HL-60 (cell line): Measurements from ENCODE around the gene H2AZ1.

Experiments
- CTCF ChIP-seq: IDR thresholded peaks from one replicate; pipeline ENCODE4 v1.5.1; 2011; ENCODE audit warnings: low read length, control low read depth, inconsistent platforms; ENCODE audit not compliant: insufficient read depth
- POLR2AphosphoS5 ChIP-seq: IDR thresholded peaks from 2 replicates; pipeline ENCODE4 v1.6.1; 2012; ENCODE audit warnings: low read depth

DNA sequence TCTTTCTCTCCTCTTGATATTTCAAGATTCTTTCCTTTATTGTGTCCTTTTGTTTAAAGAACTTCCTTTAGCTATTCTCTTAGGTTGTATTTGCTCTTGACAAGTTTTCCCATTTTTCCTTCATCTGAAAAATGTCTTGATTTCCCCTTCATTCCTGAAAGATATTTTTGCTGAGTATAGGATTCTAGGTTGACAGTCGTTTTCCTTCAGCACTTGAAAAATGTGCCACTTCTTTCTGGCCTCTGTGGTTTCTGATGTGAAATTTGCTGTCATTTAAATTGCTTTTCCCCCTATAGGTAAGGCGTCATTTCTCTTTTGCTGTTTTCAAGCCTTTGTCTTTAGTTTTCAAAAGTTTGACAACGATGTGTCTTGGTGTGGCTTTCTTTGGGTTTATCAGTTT is 32.5 kb downstream of the H2AZ1 start:
- TF ChIP-seq CTCF (no peak), POLR2AphosphoS5 (no peak)
